Activated naive CD4-positive, alpha-beta T cell treated with Interleukin-2 at 50 U/mL for 16 hours (primary cell): ENCODE results near the gene ATM.

Source experiments
- DNase-seq: peaks from one replicate; pipeline ENCODE4 v3.0.0-alpha.2; 2020

The ATM gene

DNA sequence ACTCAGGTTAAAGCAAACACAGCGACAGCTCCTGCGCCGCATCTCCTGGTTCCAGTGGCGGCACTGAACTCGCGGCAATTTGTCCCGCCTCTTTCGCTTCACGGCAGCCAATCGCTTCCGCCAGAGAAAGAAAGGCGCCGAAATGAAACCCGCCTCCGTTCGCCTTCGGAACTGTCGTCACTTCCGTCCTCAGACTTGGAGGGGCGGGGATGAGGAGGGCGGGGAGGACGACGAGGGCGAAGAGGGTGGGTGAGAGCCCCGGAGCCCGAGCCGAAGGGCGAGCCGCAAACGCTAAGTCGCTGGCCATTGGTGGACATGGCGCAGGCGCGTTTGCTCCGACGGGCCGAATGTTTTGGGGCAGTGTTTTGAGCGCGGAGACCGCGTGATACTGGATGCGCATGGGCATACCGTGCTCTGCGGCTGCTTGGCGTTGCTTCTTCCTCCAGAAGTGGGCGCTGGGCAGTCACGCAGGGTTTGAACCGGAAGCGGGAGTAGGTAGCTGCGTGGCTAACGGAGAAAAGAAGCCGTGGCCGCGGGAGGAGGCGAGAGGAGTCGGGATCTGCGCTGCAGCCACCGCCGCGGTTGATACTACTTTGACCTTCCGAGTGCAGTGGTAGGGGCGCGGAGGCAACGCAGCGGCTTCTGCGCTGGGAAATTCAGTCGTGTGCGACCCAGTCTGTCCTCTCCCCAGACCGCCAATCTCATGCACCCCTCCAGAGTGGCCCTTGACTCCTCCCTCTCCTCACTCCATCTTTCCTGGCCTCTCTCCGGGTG is at the start of gene ATM, which contains the start of gene NPAT:
Gene ATM, plus strand, starts transcription at position 494 of the 774 bp plus-strand sequence. CDS start 4,558 bp downstream, outside the sequence.
Gene NPAT, minus strand, starts transcription at position 65 of the 774 bp plus-strand sequence. CDS start 102 bp downstream, outside the sequence.
- peak; percentile 99 for DNase-seq

DNA sequence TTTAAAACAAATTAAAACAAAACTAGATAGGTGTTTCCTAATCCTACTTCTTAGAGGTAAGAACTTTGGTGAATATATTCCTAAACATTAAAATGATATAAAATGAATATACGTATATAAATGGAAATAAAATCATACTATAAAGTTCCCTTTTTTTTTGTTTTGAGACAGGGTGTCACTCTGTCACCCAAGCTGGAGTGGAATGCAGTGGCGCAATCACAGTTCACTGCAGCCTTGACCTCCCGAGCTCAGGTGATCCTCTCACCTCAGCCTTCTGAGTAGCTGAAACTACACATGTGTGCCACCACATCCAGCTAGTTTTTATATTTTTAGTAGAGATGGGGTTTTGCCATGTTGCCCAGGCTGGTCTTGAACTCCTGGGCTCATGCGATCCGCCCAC is 45.3 kb upstream of the ATM start:
- no peak for DNase-seq

DNA sequence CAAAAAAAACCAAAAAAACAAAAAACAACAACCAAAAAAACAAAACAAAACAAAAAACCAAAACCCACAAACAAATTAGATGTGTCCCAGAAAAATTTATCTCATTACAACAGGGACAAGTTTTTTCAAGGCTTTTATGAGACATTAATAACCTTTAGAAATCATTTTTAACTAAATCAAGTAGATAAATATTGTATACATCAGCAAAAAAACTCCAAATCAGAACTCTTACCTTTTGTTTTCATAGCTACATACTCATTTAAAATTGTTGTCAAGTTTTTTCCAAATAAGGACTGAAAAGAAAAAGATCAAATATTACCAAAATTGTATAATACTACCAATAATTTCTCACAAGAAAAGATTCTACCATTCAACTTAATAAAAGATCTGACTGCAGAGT is 29.1 kb upstream of the ATM start:
- DNase-seq = no peak

GRCh38 chr11:108196901-108197300 is 26.0 kb upstream of the ATM start:
- DNase-seq = no peak

DNA sequence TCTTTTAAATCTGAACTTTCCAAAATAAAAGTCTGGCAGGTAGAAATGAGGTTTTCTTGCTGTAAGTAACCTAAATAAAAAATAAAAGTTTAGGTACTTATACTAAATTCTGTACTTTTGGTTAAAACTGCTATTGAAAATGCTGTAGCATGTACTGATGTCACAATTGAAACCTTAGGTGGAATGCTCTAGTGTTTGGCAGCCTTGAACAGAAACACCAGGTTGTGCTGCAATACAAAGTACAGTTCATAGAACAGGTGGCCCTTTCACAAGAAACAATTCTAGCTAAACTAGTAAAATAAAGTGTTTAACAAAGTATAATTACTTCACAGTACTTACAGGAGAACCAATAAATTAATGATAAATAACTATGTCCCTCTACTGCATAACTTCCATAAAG is 25.5 kb upstream of the ATM start:
- DNase-seq = no peak

DNA sequence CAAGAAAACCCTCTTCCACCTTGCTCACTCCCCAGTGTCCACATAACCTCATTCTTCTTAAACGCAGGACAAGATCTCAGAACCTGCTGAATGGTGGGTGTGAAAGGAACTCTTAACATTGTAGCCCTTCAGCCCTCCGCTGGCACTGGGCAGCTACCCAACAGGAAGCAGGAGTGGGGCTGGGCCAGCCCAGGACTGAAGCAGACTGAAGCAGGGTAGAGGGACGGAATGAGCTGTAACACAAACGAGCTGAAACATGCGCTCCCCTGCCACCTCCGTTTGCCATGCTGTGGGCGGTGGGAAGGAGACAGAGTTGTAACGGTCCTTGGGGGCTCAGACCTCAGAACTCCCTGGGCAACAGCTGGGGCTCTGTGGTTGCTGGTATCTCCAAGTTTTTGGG is 24.0 kb upstream of the ATM start:
- DNase-seq = no peak

DNA sequence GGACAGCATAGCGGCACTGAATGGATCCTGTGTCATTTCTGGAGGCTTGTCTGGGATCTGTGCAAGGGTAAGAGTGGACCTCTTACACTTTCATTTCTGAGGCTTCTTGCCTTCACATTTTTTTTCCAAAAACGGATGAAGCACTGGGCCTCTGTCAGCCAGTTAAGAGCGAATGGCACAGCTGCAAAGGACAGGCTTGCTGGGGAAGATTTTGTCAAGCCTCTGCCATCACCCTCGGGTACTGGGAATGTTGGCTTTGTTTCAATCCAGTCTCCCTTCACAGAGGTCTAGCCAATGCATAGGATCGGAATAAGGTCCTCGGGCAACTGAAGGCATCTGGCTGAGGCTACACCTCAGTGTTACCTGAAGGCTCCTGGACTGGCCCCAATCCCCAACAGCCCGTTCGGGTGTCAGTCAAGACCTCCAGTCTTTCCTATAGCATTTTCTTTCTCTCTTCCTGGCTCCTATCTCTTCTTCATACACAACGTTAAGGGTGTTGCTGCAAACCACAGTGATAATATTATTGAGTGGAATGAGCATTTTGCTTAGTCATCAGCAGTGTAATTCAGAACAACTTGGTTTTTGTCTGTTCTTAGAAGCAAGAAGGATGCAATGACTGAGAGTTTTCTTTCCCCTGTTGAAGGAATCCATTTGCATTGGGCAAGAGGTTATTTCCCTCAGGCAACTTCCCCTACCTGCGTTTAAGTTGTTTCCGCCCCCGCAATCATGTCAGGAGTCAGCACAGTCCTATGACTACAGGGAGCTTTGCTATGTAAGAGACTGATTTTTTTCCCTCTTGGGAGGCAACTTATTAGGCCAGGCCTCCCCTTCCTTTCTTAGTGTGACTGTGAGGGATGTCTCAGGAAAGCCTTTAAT is 23.2 kb upstream of the ATM start:
- DNase-seq = peak; percentile 80

DNA sequence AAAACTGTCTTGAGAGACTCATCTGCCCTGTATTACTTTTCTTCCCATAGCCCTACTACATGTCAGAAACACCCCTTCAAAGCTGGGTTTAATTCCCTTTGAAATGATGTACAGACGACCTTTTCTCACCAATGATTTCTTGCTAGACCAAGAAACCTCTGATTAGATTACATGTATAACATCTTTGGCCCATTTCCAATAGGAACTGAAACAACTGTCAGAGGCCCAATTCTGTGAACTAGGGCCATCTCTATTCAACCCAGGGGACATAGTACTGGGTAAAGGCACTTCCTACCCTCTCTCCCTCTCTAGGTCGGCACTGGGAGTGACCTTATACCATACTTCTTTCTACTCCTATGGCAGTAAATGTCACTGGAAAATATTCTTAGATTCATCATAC is 19.8 kb upstream of the ATM start:
- no peak for DNase-seq

DNA sequence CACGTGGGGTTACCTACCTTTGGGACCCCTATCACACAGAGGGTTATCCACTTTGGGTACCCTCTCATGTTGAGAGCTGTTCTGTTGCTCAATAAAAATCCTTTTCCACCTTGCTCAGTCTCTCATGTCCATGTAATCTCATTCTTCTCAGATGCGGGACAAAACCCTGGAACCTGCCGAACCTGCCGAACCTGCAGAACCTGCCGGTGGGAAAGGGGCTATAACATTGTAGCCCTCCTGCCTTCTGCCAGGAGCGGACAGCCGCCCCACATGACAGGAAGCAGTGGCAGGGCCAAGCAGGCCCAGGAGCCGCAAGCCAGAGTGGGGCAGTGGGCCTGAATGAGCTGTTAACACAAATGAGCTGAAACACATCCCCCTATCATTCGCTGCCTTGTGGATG is 18.5 kb upstream of the ATM start:
- DNase-seq = no peak

GRCh38 chr11:108204929-108205499 is 17.9 kb upstream of the ATM start:
- DNase-seq = no peak

GRCh38 chr11:108206171-108206570 is 16.7 kb upstream of the ATM start:
- no peak for DNase-seq

GRCh38 chr11:108206969-108207682 is 15.7 kb upstream of the ATM start:
- DNase-seq = no peak

DNA sequence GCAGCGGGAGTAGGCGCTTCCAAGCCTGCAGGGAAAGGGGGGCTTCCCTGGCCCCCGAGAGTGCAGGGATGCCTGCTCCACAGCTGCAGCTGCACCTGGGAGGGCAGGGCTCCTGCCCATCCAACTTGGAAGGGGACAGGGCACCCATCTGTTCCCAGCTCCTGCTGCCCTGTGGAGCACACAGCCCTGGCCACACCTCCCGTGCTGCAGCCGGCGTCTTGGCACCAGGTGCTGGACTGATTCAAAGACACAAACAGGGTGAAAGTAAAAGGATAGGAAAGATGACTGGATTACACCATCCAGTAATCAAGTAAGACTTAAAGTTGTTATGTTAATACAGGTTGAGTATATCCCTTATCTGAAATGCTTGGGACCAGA is 15.2 kb upstream of the ATM start:
- no peak for DNase-seq

DNA sequence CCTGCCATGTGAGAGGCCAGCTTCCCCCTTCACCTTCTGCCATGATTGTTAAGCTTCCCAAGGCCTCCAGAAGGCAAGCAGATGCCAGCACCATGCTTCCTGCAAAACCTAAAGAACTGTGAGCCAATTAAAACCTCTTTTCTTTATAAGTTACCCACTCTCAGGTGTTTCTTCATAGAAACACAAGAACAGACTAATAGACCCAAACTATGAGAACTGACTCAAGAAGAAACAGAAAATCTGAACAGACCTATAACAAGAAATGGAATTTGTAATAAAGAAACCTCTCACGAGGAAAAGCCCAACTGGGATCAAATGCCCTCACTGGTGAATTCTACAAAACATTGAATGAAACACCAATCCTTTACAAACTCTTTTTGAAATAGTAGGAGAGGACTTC is 12.4 kb upstream of the ATM start:
- DNase-seq = no peak

GRCh38 chr11:108213784-108214183 is 9.1 kb upstream of the ATM start:
- DNase-seq = no peak

GRCh38 chr11:108216988-108217387 is 5.9 kb upstream of the ATM start:
- peak; percentile 24 for DNase-seq

DNA sequence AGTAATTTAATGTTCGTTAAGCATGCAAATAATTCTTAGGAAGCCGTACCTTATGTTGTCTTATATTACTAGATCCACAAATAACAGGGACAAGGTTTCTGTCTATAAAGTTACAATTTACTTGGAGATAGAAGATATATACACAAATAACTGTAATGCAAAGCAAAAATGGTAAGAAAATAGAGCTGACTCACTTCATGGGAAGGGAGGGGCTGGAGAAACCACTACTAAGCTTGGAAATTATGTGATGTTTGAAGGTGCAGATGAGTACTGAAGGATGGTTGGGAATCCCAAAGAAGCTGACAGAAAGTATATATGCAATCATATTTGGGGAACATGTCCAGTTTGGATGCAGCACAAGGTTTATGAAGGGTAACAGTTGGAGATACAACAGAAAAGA is 4.4 kb upstream of the ATM start:
- DNase-seq = no peak

DNA sequence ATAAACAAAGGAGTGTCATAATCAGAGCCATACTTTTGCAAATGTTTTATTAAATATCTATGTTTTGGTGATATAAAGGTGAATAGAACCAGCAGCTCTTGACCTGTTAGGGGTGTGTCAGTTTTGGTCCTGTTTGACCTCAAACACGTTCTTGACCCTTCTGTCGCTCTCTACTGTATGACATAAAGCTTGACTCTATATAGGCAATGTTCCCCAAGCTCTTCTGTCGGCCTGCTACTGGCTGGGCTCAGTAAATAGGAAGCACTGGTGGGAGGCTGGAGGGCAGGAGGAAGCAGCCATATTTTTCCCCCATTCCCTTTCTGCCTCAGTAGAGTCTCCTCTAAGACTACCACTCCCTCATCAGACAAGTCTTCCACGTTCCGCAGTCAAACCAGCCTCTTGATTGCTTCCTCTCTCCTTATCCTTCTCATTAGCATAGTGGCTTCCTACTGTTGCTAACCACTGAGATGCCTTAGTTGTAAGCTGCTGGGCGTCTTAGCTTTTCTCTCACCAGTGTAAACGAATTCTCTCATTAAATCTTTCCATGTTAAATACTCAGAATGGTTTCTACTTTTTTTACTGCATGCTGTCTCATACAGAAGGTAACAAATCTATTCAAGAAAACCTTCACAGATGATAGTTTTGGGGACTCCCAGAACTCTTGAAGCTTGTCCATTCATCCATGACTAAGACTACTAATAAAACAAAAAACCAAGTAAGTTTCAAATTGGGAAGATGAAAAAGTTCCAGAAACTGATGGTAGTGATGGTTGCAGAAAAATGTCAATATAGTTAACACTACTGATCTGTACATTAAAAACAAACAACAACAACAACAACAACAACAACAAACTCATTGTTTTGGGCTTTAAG is 3.7 kb upstream of the ATM start:
- no peak for DNase-seq

DNA sequence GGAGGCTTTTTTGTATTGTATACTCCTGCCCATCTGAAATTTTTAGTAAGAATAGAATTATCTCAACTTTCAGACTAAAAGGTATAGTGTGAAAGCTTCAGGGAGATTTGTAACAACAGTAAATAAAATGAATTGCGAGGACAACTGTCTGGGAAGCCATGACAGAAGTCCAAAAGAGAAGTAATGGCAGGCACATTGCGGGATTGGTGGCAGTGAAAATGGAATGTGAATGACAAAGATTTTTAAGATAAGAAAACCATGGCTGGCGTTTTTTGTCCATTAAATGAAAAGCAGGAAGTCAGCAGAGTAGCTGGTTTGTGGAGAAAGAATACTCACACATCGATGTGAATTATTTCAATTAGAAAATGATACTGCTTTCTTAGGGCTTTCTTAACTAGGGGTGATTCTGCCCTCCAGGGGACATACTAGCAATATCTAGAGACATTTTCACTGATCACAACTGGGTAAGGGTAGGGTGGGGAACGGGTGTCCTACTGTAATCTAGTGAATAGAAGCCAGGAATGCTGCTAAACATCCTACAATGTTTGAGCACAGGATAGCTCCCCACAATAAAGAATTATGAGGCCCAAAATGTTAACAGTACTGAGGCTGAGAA is 2.0 kb upstream of the ATM start:
- no peak for DNase-seq

GRCh38 chr11:108221371-108221770 is 1.5 kb upstream of the ATM start:
- DNase-seq = no peak

- peak; percentile 44 for DNase-seq
Measured at GRCh38 chr11:108221911-108222573, 825 bp upstream of the ATM start.
